Dermis blood vessel endothelial cell (primary cell): ENCODE data around the gene MYO16. TPM values are rescaled to one million over a fixed set of nuclear protein-coding genes. Genes with fewer than 3 reads are reported as not detected.

ENCODE experiments used
- DNase-seq: peaks from one replicate; pipeline ENCODE4 v3.0.0; 2010
- total RNA-seq: library from RNA; depleted of rRNA; stranded (reverse); fragments of >200 nt; gene quantifications from 2 replicates; pipeline ENCODE4 v1.2.3, GENCODE V29; 2014

Gene MYO16
- total RNA-seq, 1 donor from 2014 or later = not detected

GRCh38 chr13:108667205-108667604, 37.8 kb downstream of the MYO16 start:
- DNase-seq = no peak

- no peak for DNase-seq
These were observed 40.0 kb downstream of the MYO16 start for GRCh38 chr13:108669381-108669780.

DNA sequence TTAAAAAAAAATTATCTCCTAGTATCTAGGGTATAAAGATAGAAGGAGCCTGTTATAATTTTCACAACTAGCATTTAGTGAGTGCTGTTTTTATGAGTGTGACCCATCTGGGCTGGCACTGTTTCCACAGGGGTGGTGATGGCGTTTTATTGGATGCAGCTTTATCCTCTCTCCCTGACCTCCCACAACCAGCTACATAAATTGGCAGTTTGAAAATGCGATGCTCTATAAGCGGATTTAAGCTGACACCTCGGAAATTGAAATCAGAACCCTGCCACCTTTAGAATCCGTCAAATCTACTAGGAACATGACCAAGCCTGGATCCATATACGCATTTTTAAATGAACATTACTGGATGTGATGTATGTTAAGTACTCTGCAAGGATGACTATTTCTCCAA, 44.9 kb downstream of the MYO16 start:
- DNase-seq = no peak

- DNase-seq = no peak
These were observed 45.4 kb downstream of the MYO16 start for GRCh38 chr13:108674771-108675170.

DNA sequence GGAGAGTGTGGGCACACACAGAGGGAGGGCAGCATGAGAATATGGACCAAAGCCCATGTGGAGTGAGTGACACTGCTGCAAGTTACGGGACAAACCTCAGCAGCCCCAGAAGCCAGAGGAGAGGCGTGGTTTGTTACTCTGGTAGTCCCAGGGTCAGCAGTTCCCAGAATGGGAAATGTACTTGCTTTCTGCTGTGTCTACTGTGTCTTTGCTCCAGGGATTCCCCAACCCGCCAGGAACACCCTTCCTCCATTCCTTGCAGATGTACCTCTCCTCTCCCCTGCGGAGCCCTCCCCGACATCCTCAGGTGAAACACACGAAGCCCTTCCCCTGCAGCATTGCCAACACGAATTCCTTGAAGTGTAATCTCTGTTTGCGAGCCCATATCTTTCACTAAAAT, 47.2 kb downstream of the MYO16 start:
- DNase-seq = no peak

- no peak for DNase-seq
These were observed 48.4 kb downstream of the MYO16 start for GRCh38 chr13:108677806-108678205.

DNA sequence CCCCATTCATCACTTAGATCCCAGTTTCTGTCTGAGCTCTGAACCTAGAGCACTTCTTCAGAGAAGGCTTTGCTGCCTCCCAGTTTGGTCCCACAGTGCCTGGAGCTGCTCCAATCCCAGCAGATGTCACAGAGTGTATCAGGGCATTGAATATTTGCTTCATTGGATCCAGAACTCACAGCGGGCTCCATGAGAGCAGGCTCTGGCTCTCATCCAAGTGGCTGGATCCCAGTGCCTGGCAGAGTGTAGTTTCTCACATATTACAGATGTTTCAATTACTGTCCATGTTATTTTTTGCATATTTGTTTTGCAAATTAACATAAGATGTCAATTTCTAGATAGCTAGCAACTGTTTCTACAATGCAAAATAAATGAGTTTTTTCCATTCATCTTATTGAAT, 50.6 kb downstream of the MYO16 start:
- no peak for DNase-seq

GRCh38 chr13:108681986-108682575, 52.7 kb downstream of the MYO16 start:
- DNase-seq = no peak

- no peak for DNase-seq
These were observed 53.3 kb downstream of the MYO16 start for GRCh38 chr13:108682714-108683113.

DNA sequence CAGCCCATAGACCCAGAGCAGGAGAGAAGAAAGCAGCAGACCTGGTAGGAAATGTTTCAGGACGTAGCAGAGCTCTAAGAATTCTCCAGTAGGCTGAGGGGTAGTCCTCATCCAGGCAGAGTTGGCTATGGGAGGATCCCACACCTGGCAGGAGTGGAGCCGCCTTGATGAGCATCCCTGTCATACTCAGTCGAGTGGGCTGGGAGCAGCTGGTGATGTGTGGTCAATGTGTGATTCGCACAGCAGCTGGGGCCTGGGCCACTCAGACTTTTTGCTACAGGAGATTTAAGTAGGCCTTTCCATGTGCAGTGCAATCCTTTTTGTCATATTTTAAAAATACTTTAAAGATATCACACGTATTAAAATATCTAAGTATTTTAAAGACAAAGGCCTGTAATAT, 56.6 kb downstream of the MYO16 start:
- no peak for DNase-seq

- no peak for DNase-seq
These were observed 61.3 kb downstream of the MYO16 start for GRCh38 chr13:108690726-108691125.

DNA sequence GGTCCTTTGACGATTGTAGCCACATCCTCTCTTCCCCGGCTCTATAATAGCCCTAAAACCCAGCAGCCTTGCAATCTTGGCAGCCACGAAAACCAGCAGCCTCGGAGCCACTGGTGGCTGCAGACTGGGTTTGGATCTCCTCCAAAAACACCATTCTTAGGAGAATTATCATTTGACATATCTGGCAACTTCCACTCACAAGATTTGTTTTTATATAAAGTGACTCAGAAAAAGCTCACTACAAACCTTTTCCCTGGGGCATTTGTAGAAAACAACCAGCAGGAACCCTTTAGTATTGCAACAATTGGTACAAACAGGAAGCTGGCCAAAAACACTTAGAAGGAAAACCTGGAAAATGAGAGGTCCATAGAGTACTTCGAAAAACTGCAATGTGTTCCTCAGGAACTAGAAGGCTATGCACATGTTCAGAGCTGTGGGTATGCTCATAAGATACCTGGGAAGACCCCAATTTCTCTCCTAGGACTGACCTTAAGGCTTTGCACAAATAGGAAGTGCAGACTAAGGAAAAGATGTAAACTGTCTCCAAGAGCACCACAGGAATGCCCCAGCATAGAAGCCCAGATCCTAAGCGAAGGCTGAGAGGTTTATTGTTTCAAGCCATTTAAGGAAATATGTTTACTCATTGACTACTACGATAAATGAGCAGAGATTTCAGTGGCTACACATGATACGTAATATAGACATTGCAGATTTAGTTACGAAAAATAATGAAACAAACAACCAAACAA, 71.2 kb downstream of the MYO16 start:
- no peak for DNase-seq

DNA sequence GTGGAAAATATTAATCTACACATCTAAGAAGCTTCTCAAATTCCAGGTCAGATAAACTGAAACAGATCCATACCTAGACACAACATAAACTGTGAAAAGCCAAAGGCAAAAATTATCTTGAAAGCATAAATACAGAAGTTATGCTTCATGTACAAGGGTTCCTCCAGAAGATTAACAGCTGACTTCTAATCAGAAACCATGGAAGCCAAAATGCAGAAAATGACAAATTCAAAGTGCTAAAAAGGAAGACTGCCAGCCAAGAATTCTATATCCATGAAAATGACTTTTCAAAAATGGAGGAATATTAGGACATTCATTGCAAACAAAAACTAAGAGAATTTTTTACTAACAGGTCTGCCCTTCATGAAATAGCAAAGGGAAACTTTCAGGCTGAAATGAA, 72.8 kb downstream of the MYO16 start:
- no peak for DNase-seq

- no peak for DNase-seq
These were observed 75.6 kb downstream of the MYO16 start for GRCh38 chr13:108705031-108705430.

GRCh38 chr13:108707584-108707983, 78.2 kb downstream of the MYO16 start:
- no peak for DNase-seq

DNA sequence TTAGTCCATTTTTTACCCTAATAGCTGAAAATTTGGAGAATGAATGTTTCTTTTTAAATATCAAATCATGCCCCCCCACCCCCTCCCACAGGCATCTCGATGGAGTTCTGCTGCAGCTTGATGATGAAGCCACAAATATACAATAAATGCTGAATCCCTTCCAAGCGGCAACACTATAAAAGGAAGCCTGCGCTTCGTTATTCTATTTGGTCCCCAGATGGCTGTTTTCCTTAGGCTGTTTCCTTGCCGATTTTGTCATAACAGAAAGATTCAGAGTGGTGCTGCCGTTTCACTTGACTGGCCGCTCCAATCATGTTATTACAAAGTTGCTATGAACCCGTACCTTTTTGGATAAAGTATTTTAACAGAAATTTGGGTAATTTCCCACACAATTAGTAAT, 79.5 kb downstream of the MYO16 start:
- DNase-seq = no peak

GRCh38 chr13:108711386-108711785, 82.0 kb downstream of the MYO16 start:
- DNase-seq = no peak

DNA sequence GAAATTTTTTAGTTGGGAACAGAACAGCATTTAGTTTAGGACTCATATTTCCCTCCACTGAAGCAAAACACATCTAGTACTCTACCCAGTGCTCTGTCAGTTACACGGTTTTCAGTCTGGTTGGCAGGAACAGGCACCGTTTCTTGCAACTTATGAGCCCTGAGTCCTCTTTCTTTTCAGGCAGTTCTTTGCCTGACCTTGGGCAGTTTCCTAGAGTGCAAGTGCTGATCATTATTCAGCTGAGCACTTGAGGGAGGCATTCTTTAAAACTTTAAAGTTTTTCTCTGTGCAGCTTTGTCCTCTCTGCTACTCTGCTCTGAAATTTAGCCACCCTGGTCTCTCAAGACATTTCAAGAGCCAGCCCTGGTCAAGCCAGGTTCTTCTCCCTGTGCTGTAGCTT, 96.1 kb downstream of the MYO16 start:
- DNase-seq = no peak

- no peak for DNase-seq
These were observed 99.0 kb downstream of the MYO16 start for GRCh38 chr13:108728370-108728769.

GRCh38 chr13:108733022-108733560, 103.7 kb downstream of the MYO16 start:
- no peak for DNase-seq

DNA sequence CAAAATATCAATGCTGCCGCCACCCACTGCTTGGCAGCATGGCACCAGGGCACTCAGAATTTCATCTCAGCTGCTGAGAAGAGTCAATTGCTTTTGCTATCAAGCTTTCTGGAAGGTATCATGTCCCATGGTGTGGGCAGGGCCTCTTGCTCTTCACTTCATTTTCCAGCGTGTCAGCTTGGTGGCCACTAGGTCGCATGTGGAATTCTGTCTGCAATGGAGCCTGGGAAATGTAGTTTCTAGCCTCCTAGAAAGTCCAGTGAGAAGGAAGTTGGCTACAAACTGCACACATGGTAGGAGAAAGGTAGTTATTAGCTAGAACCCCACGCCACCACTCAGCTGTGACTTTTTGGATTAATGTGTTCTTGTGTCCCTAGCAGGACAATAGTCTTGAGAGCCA, 105.3 kb downstream of the MYO16 start:
- DNase-seq = no peak

GRCh38 chr13:108741930-108742329, 112.5 kb downstream of the MYO16 start:
- DNase-seq = no peak

GRCh38 chr13:108742701-108743451, 113.5 kb downstream of the MYO16 start:
- no peak for DNase-seq

DNA sequence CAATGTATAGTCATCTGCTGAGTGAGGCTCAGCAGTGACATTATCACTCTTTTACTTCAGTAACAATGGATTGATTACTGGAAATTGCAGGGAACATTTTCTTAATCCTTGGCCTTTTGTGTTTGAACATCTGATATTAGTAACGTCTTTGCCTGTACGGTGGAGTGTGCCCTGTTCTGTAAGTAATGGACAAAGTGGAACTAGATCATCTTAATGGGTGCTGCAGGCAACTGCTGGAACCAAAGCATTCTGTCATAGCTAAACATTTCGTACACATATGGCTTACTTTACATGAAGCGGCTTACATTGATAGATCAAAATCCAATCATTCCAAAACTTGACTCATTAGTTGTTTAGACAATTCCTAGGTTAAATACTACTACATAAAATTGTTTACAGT, 114.1 kb downstream of the MYO16 start:
- DNase-seq = no peak
